Thymus (tissue), 11 donors: ENCODE data around the gene OXLD1. TPM values are rescaled to one million over a fixed set of nuclear protein-coding genes. Genes with fewer than 3 reads are reported as not detected.

ENCODE experiments used
- DNase-seq, 9 donors: peaks; one replicate each; pipeline ENCODE4 v3.0.0-alpha.2; 2013; ENCODE audit warnings: low spot score in 9 of 9, low read depth in 6 of 9, missing footprints in 1 of 9
- H3K27ac ChIP-seq, 2 donors: one replicate each; pipeline ENCODE4 v1.5.1; 2013; ENCODE audit warnings: control low read depth in 1 of 2, low read depth in 1 of 2, low read length in 1 of 2, mild to moderate bottlenecking in 1 of 2, moderate library complexity in 1 of 2
- H3K27me3 ChIP-seq, 2 donors: one replicate each; pipeline ENCODE4 v1.5.1; 2013; ENCODE audit warnings: low read length in 1 of 2; ENCODE audit not compliant: control insufficient read depth in 2 of 2, insufficient read depth in 1 of 2
- H3K36me3 ChIP-seq, 2 donors: one replicate each; pipeline ENCODE4 v1.5.1; 2013; ENCODE audit warnings: low read length in 1 of 2, mild to moderate bottlenecking in 1 of 2, moderate library complexity in 1 of 2; ENCODE audit not compliant: control insufficient read depth in 2 of 2, insufficient read depth in 2 of 2
- H3K4me1 ChIP-seq, 2 donors: one replicate each; pipeline ENCODE4 v1.5.1; 2013; ENCODE audit warnings: low read length in 2 of 2; ENCODE audit not compliant: control insufficient read depth in 2 of 2, insufficient read depth in 2 of 2
- H3K4me3 ChIP-seq, 2 donors: one replicate each; pipeline ENCODE4 v1.5.1; 2013; ENCODE audit warnings: low read length in 2 of 2, control low read depth in 1 of 2, mild to moderate bottlenecking in 1 of 2
- H3K9me3 ChIP-seq, 2 donors: one replicate each; pipeline ENCODE4 v1.5.1; 2013; ENCODE audit warnings: low read length in 1 of 2, mild to moderate bottlenecking in 1 of 2; ENCODE audit not compliant: control insufficient read depth in 2 of 2, insufficient read depth in 1 of 2
- WGBS: extraction: QIAGEN DNeasy Blood & Tissue Kit; methylation state at CpG from one replicate; pipeline ENCODE4 v1.1.7; 2013; 5-methylcytosine and 5-hydroxymethylcytosine counted together
- polyA plus RNA-seq: library from polyadenylated mRNA; stranded (reverse); fragments of 200-250 nt; gene quantifications from one replicate; pipeline ENCODE4 v1.2.3, GENCODE V29; 2013
- total RNA-seq: library from RNA; stranded (reverse); fragments of 120-200 nt; gene quantifications from one replicate; pipeline ENCODE4 v1.2.4, GENCODE V29; 2013
- donor health status: healthy.

Gene OXLD1
- total and polyA plus RNA-seq, 2 donors = 60.9 to 83.0 TPM

- peaks cover 0 to 4% of the 10 kb centered on the region in 2 donors for H3K9me3 ChIP-seq
- H3K27me3 ChIP-seq = no peaks in the 10 kb centered on the region
- H3K4me3 ChIP-seq = no peak overlapping the region
- H3K36me3 ChIP-seq = peaks cover 55 to 56% of the 10 kb centered on the region in 2 donors
- no peak overlapping the region for H3K27ac ChIP-seq
- 97% methylated on average over 4 of the region's 4 CpGs for WGBS
- no peak for DNase-seq
- peaks cover 0 to 13% of the 10 kb centered on the region in 2 donors for H3K4me1 ChIP-seq
Observed at GRCh38 chr17:81615401-81615930, 50.9 kb downstream of the OXLD1 start.

Other genes with a start within 250 kb of the OXLD1 start
- gene ACTG1, start 153.8 kb downstream of the OXLD1 start, total RNA-seq = 1,837 TPM
- gene ACTG1, start 153.8 kb downstream of the OXLD1 start, polyA plus RNA-seq = 2,739 TPM
- 0.47 TPM for gene FSCN2, start 138.2 kb downstream of the OXLD1 start, total RNA-seq
- gene FSCN2, start 138.2 kb downstream of the OXLD1 start, polyA plus RNA-seq = 0.87 TPM
- 8.8 TPM for gene FAAP100, start 114.3 kb downstream of the OXLD1 start, total RNA-seq
- gene FAAP100, start 114.3 kb downstream of the OXLD1 start, polyA plus RNA-seq = 43.9 TPM
- 26.1 TPM for gene NPLOC4, start 29.5 kb downstream of the OXLD1 start, total RNA-seq
- 43.3 TPM for gene NPLOC4, start 29.5 kb downstream of the OXLD1 start, polyA plus RNA-seq
- gene TSPAN10, start 29.4 kb downstream of the OXLD1 start, total RNA-seq = 0.47 TPM
- gene TSPAN10, start 29.4 kb downstream of the OXLD1 start, polyA plus RNA-seq = 1.8 TPM
- 12.2 TPM for gene PDE6G, start 10.1 kb downstream of the OXLD1 start, total RNA-seq
- 18.2 TPM for gene PDE6G, start 10.1 kb downstream of the OXLD1 start, polyA plus RNA-seq
- gene CCDC137, start 132 bp upstream of the OXLD1 start, total RNA-seq = 14.4 TPM
- gene CCDC137, start 132 bp upstream of the OXLD1 start, polyA plus RNA-seq = 42.5 TPM
- gene ARL16, start 17.2 kb upstream of the OXLD1 start, total RNA-seq = 23.0 TPM
- 129 TPM for gene ARL16, start 17.2 kb upstream of the OXLD1 start, polyA plus RNA-seq
- 39.0 TPM for gene HGS, start 17.4 kb upstream of the OXLD1 start, total RNA-seq
- gene HGS, start 17.4 kb upstream of the OXLD1 start, polyA plus RNA-seq = 157 TPM
- gene MRPL12, start 36.8 kb upstream of the OXLD1 start, total RNA-seq = 21.6 TPM
- gene MRPL12, start 36.8 kb upstream of the OXLD1 start, polyA plus RNA-seq = 59.7 TPM
- 8.3 TPM for gene SLC25A10, start 45.7 kb upstream of the OXLD1 start, total RNA-seq
- 11.9 TPM for gene SLC25A10, start 45.7 kb upstream of the OXLD1 start, polyA plus RNA-seq
- gene GCGR, start 137.5 kb upstream of the OXLD1 start, total RNA-seq = 0.05 TPM
- 0.80 TPM for gene GCGR, start 137.5 kb upstream of the OXLD1 start, polyA plus RNA-seq
- 96.2 TPM for gene MCRIP1, start 166.7 kb upstream of the OXLD1 start, total RNA-seq
- 120 TPM for gene MCRIP1, start 166.7 kb upstream of the OXLD1 start, polyA plus RNA-seq
- gene PPP1R27, start 168.4 kb upstream of the OXLD1 start, total RNA-seq = 0.28 TPM
- gene PPP1R27, start 168.4 kb upstream of the OXLD1 start, polyA plus RNA-seq = 0.94 TPM
- gene P4HB, start 193.9 kb upstream of the OXLD1 start, total RNA-seq = 210 TPM
- gene P4HB, start 193.9 kb upstream of the OXLD1 start, polyA plus RNA-seq = 219 TPM
- gene ARHGDIA, start 204.7 kb upstream of the OXLD1 start, total RNA-seq = 106 TPM
- gene ARHGDIA, start 204.7 kb upstream of the OXLD1 start, polyA plus RNA-seq = 189 TPM
- 168 TPM for gene ALYREF, start 225.0 kb upstream of the OXLD1 start, total RNA-seq
- 42.9 TPM for gene ALYREF, start 225.0 kb upstream of the OXLD1 start, polyA plus RNA-seq
- gene ANAPC11, start 225.1 kb upstream of the OXLD1 start, total RNA-seq = 108 TPM
- 127 TPM for gene ANAPC11, start 225.1 kb upstream of the OXLD1 start, polyA plus RNA-seq
- 1.7 TPM for gene NPB, start 235.6 kb upstream of the OXLD1 start, total RNA-seq
- 3.5 TPM for gene NPB, start 235.6 kb upstream of the OXLD1 start, polyA plus RNA-seq
- 19.4 TPM for gene PCYT2, start 244.8 kb upstream of the OXLD1 start, total RNA-seq
- 37.4 TPM for gene PCYT2, start 244.8 kb upstream of the OXLD1 start, polyA plus RNA-seq